Measurements from ENCODE around the gene ZC3HAV1.
"Not testable (repeated sequence)": the region's sequence is repeated elsewhere in the genome, so short reads cannot be mapped to it uniquely, and the experiment has no call there.

The ZC3HAV1 gene

DNA sequence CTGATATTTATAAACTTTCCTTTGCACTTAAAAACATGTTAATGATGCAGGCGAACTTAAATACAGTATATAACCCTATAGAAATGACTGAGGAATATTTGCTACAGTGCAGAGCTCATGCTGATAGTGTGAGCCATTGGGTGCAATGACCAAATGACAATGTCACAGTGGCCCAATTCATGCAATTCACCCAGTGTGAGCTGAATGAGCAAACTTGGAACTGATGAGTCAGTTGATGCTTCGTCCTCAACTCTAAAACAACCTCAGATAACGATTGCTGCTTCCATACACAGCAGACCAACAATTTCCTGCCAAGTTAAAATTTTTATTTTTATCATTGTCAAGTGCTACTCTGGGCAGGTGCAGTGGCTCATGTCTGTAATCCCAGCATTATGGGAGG, 61.5 kb downstream of the ZC3HAV1 start:
- no peak for DNase-seq

DNA sequence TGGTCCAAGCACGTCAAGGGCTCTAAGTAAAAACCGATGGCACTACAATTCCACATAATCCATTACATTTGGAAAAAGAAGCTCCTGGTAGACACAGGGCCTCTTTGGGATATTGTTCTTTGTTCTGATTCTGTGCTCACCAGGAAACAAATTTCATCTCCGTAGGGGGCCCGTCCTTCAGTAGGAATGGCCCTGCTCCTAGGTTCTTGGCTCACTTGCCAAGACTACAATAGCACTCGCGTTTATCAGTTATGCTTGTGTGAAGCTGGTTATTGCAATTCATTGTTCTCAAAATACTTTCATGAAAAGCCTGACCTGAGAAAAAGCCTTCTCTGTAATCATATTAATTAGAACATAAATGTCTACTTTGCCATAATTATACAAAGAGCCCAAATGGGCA, 63.4 kb downstream of the ZC3HAV1 start:
- DNase-seq: no peak

DNA sequence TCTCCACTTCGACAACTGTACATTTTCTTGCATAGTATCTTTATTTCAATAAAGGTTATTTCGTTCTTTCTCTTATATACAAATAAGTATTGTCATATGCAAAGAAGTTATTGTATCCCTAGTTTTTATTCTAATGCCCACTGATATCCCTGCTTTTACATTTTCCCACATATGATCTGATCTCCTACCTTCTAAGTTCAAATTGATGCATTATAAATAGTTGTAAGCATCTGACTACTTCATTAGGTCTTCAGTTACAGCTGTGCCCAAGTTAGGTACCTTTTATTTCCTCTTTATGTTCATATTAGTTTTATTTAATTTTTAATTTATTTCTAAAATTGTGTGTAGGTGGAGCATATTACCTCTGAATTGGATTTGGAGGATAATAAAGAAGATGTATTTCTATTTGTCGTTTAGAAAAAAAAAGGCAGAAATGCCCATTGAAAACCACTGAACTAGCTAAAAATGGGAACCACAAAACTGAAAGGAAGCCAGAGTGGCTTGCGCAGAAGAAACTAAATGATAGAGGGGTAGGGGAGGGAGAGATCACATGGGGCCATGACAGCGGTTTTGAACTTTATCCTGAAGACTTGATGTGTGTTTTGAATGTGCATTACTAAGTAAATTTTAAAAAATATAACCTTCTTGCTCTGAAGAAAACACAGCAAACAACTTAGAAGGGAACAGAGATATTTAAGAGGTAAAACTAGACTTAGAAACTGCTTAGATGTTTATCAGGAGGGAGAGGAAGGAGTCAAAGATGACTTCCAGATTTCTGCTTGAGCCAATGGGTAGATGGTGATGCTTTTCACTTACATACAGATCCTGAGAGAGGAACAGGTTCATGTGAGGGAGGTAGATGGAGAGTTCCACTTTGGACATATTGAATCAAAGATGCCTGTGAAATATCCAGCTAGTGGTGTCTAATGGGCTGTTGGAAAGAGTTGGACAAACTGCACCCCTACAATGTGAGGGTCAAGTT, 64.4 kb downstream of the ZC3HAV1 start:
- DNase-seq: peak; percentile 65

DNA sequence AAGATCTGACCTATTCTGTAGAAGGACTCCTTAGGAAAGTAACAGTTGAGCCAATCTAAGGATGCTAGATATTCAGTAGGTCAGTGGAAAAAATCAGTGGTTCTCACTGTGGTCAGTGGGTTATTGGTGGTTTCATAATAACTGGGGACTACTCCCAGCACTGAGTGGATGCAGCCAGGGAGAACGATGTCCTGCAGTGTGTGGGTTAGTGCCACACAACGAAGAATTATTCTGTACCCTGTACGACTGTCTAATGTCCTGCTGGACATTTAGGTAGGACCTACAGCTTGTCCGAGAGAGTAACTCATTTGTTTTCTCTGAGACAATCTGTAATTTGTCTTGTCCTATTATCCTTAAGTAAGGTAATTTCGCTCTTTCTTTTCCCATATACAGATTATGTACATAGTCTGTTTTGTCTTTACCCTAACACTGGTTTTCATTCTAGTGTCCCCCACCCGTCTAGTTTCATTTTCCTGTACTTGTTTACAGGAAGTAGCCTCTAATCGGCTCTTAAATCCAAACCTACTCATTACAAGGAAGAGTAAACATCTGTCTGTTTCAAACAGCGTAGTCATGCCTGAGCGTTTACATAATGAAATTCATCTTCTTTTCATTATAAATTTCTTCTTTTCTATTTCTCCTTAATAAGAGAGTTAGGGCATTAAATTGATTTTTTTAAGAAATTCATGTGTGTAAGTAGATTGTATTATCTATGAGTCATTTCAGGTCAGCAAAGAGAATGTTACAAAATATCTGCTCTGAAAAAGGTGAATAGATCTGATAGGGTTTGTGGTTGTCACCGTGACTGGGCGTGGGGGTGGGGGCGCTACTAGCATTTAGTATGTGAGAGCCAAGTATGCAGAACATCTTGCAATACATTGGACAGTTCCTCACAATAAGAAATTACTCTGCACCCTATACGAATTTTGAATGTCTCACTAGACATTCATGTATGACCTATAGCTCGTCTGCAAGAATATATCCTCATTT, 65.4 kb downstream of the ZC3HAV1 start:
- DNase-seq: peak; percentile 84

GRCh38 chr7:139041378-139042085, 68.0 kb downstream of the ZC3HAV1 start:
- no peak for DNase-seq

GRCh38 chr7:139038691-139039090, 70.8 kb downstream of the ZC3HAV1 start:
- DNase-seq: no peak

GRCh38 chr7:139036901-139037300, 72.6 kb downstream of the ZC3HAV1 start:
- DNase-seq: no peak

- no peak for DNase-seq
Observed at GRCh38 chr7:139035586-139036353, 73.8 kb downstream of the ZC3HAV1 start, which contains the start of gene ZC3HAV1L. Gene ZC3HAV1L (minus strand): TSS chr7:139036042. CDS start chr7:139036017, 25 bp downstream.

GRCh38 chr7:139034855-139035585, 74.5 kb downstream of the ZC3HAV1 start:
- DNase-seq: no peak

DNA sequence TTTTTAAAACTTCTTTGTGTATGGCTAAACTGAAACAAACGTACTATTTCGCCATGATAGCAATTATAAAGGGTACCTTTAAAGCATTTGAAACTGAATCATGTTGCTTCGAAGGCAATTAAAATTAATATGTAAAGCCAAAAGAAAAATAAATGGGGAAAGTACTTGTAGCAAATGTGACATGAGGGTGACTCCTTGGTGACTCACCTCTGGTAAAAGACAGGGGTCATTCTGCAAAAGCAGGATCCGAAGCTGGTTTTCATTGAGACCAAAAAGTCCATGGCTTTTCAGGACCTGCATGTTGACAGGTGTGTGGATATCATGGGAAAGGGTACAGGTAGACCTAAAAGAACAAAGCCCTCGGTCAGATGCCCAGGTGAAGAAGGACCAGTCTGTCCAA, 75.2 kb downstream of the ZC3HAV1 start:
- DNase-seq: no peak

DNA sequence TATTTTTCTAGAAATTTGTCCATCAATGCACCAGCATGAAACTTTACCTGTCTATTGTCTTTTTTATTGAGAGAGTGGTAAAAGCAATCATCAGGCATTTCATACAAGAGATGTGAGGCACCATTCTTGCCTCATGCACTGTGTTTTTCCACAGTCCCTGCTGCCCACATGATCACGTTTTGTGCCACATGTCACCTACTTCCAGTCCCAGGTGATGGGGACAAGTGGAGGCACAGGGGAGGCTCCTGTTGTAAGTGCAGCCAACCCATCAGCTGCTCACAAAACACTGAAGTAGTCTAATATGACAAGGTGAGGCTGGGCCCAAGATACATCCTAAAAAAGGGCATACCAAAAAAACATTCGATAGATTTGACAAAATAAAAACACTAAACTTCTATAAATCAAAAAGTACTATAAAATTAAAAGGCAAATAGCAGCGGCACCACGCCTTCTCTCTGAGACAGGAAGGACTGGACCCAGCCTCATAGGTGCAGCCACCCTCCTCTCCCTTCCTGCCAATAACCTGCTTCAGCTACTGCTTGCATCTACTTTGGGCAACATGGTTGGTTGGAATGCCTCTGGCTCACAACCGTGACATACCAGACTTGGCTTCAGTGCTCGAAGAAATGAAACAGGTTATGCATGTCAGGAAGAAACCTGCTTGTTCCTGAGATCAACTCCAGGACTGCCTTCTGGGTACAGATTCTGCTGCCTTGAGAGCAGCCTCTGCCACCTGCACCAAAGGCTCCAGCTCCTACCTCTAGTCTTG, 76.0 kb downstream of the ZC3HAV1 start:
- DNase-seq: no peak

DNA sequence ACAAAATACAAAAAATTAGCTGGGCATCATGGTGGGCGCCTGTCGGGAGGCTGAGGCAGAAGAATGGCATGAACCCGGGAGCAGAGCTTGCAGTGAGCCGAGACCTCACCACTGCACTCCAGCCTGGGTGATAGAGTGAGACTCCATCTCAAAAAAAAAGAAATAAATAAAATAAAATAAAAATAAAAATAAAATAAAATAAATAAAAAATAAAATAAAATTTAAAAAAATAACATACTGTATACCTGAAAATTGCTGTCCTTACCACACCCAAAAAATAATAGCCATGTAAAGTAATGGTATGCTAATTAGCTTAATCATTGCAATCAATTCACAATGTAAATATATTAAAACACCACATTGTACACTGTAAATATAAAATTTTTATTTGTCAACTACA, 77.0 kb downstream of the ZC3HAV1 start:
- no peak for DNase-seq

GRCh38 chr7:139029353-139029752, 80.2 kb downstream of the ZC3HAV1 start:
- no peak for DNase-seq

- DNase-seq: no peak
Observed at GRCh38 chr7:139026551-139026950, 83.0 kb downstream of the ZC3HAV1 start.

- not testable (repeated sequence) for DNase-seq
Observed at GRCh38 chr7:139025861-139026260, 83.7 kb downstream of the ZC3HAV1 start.

DNA sequence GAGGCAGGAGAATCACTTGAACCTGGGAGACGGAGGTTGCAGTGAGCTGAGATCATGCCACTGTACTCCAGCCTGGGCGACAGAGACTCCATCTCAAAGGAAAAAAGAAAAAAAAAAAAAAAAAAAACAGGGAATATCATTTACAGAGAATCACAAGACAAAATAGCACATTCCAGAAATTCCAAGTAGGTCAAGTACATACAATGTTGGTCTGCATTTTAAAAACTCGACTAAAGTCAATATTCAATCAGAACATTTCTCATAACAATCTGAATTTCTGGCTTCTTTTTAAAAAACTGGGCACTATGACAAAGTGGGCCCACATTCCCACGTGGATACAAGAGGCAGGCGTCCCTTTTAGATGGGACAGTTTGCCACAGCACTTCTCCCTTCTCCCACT, 86.4 kb downstream of the ZC3HAV1 start:
- no peak for DNase-seq

- DNase-seq: no peak
Observed at GRCh38 chr7:139022286-139022685, 87.2 kb downstream of the ZC3HAV1 start.

DNA sequence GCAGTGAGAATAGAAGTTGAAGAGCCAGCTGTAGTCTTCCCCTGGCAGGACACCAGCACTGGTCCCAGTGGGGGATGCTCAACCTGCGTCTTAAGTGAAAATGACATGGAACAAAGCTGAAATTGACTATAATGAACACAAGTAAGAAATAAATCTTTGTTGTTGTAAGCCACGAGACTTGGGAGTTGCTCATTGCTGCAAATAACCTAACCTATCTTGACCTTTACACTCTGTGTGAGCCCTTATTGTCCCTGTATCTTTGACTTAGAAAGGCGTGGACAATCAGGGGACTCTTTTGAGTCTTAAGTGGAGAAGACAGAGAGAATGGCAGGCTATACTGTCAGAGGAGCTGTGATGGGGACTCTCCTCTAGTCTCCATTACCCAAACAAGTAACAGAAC, 90.6 kb downstream of the ZC3HAV1 start:
- DNase-seq: no peak

GRCh38 chr7:139016931-139017511, 92.5 kb downstream of the ZC3HAV1 start:
- DNase-seq: peak; percentile 29

- no peak for DNase-seq
Observed at GRCh38 chr7:139011373-139011772, 98.1 kb downstream of the ZC3HAV1 start.
